Thyroid gland (tissue), 4 donors: ENCODE results near the gene LBX1. TPM values are rescaled to one million over a fixed set of nuclear protein-coding genes. Genes with fewer than 3 reads are reported as not detected.

ENCODE experiments used
- total RNA-seq, 4 donors: library from RNA; depleted of rRNA; stranded (reverse); fragments of >200 nt; gene quantifications; one replicate each; pipeline ENCODE4 v1.2.3, GENCODE V29; 2016

The LBX1 gene
- total RNA-seq, 4 donors from 2014 or later, result not detected

Other genes starting within 250 kb of the LBX1 start
- gene MRPL43, start 242.0 kb downstream of the LBX1 start, total RNA-seq, result 100 to 1,000 TPM in 3 of 4 donors, 10 to 100 TPM in 1; 86.1 to 178 (median 145) TPM
- 1 to 10 TPM; 5.5 to 7.7 (median 6.8) TPM for gene TWNK, start 241.9 kb downstream of the LBX1 start, total RNA-seq
- gene LZTS2, start 229.7 kb downstream of the LBX1 start, total RNA-seq, result 100 to 1,000 TPM in 1 of 4 donors, 10 to 100 TPM in 3; 75.4 to 107 (median 88.1) TPM
- gene PDZD7, start 198.3 kb downstream of the LBX1 start, total RNA-seq, result 1 to 10 TPM in 1 of 4 donors, under 1 TPM in 3; 0.24 to 1.1 (median 0.69) TPM
- gene SFXN3, start 198.2 kb downstream of the LBX1 start, total RNA-seq, result 10 to 100 TPM; 35.8 to 56.8 (median 43.3) TPM
- gene KAZALD1, start 167.5 kb downstream of the LBX1 start, total RNA-seq, result 1 to 10 TPM; 3.1 to 9.9 (median 6.3) TPM
- not detected for gene TLX1, start 98.2 kb downstream of the LBX1 start, total RNA-seq
- 10 to 100 TPM; 14.5 to 70.4 (median 22.7) TPM for gene BTRC, start 124.7 kb upstream of the LBX1 start, total RNA-seq